DMS79 treated with DMSO at 0.1 percent for 48 hours (cell line): ENCODE data around the gene STK39.
A peak's percentile ranks its signal among the peaks of the same experiment; 100 is the strongest.
"Not testable (repeated sequence)": the region's sequence is repeated elsewhere in the genome, so short reads cannot be mapped to it uniquely, and the experiment has no call there.

Experiments used
- DNase-seq: peaks from one replicate; lab custom pipeline; 2025; lab: John Stamatoyannopoulos, UW

STK39 gene

GRCh38 chr2:168247341-168248261, at the start of gene STK39:
Gene STK39, minus strand, starts transcription at chr2:168247595. Its CDS starts 160 bp downstream, at chr2:168247435.
- peak; percentile 74 for DNase-seq

- no peak for DNase-seq
These were observed 47.7 kb upstream of the STK39 start for GRCh38 chr2:168295051-168295450.

- DNase-seq, result no peak
These were observed 47.0 kb upstream of the STK39 start for GRCh38 chr2:168294409-168294808.

GRCh38 chr2:168293766-168294165, 46.4 kb upstream of the STK39 start:
- DNase-seq, result no peak

GRCh38 chr2:168290391-168290790, 43.0 kb upstream of the STK39 start:
- DNase-seq, result no peak

GRCh38 chr2:168289880-168290279, 42.5 kb upstream of the STK39 start:
- no peak for DNase-seq

GRCh38 chr2:168286535-168286934, 39.1 kb upstream of the STK39 start:
- DNase-seq, result no peak

GRCh38 chr2:168278424-168278888, 31.1 kb upstream of the STK39 start:
- DNase-seq, result no peak

- no peak for DNase-seq
These were observed 29.9 kb upstream of the STK39 start for GRCh38 chr2:168277276-168277675.

GRCh38 chr2:168272225-168272624, 24.8 kb upstream of the STK39 start:
- no peak for DNase-seq

GRCh38 chr2:168262926-168263325, 15.5 kb upstream of the STK39 start:
- DNase-seq, result not testable (repeated sequence)

GRCh38 chr2:168256448-168256847, 9.1 kb upstream of the STK39 start:
- no peak for DNase-seq

- no peak for DNase-seq
These were observed 8.5 kb upstream of the STK39 start for GRCh38 chr2:168255866-168256265.

- no peak for DNase-seq
These were observed 7.7 kb upstream of the STK39 start for GRCh38 chr2:168255103-168255502.

- DNase-seq, result no peak
These were observed 7.0 kb upstream of the STK39 start for GRCh38 chr2:168254158-168254935.

GRCh38 chr2:168253379-168253778, 6.0 kb upstream of the STK39 start:
- no peak for DNase-seq

- DNase-seq, result no peak
These were observed 5.6 kb upstream of the STK39 start for GRCh38 chr2:168252976-168253375.

- peak; percentile 14 for DNase-seq
These were observed 683 bp downstream of the STK39 start for GRCh38 chr2:168246483-168247340.

GRCh38 chr2:168246072-168246482, 1.3 kb downstream of the STK39 start:
- DNase-seq, result peak; percentile 68

GRCh38 chr2:168245074-168245825, 2.1 kb downstream of the STK39 start:
- peak; percentile 40 for DNase-seq

- DNase-seq, result peak; percentile 77
These were observed 3.1 kb downstream of the STK39 start for GRCh38 chr2:168244318-168244717.
